ENCODE measurements around the gene EFEMP2. TPM values are rescaled to one million over a fixed set of nuclear protein-coding genes. Genes with fewer than 3 reads are reported as not detected.

Gene EFEMP2
- total RNA-seq, 3 donors from 2014 or later, result 34.5 to 75.0 (median 57.0) TPM

DNA sequence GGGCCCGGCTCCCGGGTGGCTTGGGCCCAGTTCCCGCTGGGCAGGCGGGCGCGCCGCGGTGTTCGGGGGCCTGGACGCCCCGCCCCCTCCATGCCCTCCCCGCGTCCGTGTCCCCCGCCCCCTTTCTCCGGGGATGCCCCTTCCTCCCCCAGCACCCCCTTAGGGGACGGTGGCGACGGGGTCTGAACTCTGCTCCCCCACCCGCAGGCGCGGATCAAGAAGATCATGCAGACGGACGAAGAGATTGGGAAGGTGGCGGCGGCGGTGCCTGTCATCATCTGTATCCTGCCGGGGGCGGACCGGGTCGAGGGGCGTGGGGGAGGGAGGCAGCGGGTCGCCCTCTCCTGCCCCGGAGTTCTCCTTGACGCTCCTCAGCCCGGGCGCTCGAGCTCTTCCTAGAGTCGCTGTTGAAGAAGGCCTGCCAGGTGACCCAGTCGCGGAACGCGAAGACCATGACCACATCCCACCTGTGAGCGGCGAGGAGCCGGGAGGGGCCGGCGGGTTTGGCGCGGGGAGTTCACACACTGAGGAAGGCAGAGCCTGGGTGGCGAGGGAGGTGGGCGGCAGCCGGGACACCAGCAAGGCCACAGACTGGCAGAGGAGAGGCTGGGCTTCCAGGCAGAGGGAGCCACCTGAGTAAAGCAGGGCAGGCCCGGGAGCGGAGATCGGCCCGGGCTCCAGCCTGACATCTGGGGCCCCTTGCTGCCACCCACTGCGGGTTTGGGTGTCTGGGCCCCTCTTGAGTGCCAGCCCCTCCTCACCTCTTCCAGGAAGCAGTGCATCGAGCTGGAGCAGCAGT, 47.2 kb upstream of the EFEMP2 start:
- Histone ChIP-seq H3K9me3 (no peaks in the 10 kb centered on the region), H3K4me3 (peak overlapping the region; percentile 78 to 98 (median 95)), H3K27ac (peak overlapping the region; percentile 94 to 99), H3K27me3 (no peaks in the 10 kb centered on the region), H3K36me3 (no peaks in the 10 kb centered on the region), H3K4me1 (peaks cover 9 to 29% of the 10 kb centered on the region in 2 donors)
- intact Hi-C loops (cut with DNase I; ENCODE audit: low total_unique reads), result loop anchor here (1.0 kb wide), 1 partner anchor 29 kb away; the partner anchor contains the start of gene CCDC85B
- DNase-seq (ENCODE audit: low spot score in 2 of 2), result peak in 1 of 2 donors; percentile 57
- peak in 1 of 3 donors; percentile 19 for TF ChIP-seq POLR2AphosphoS5 (IDR thresholded peaks at IDR 0.05)
- TF ChIP-seq, protein P1, sequence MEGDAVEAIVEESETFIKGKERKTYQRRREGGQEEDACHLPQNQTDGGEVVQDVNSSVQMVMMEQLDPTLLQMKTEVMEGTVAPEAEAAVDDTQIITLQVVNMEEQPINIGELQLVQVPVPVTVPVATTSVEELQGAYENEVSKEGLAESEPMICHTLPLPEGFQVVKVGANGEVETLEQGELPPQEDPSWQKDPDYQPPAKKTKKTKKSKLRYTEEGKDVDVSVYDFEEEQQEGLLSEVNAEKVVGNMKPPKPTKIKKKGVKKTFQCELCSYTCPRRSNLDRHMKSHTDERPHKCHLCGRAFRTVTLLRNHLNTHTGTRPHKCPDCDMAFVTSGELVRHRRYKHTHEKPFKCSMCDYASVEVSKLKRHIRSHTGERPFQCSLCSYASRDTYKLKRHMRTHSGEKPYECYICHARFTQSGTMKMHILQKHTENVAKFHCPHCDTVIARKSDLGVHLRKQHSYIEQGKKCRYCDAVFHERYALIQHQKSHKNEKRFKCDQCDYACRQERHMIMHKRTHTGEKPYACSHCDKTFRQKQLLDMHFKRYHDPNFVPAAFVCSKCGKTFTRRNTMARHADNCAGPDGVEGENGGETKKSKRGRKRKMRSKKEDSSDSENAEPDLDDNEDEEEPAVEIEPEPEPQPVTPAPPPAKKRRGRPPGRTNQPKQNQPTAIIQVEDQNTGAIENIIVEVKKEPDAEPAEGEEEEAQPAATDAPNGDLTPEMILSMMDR (IDR thresholded peaks at IDR 0.05), result no peak

DNA sequence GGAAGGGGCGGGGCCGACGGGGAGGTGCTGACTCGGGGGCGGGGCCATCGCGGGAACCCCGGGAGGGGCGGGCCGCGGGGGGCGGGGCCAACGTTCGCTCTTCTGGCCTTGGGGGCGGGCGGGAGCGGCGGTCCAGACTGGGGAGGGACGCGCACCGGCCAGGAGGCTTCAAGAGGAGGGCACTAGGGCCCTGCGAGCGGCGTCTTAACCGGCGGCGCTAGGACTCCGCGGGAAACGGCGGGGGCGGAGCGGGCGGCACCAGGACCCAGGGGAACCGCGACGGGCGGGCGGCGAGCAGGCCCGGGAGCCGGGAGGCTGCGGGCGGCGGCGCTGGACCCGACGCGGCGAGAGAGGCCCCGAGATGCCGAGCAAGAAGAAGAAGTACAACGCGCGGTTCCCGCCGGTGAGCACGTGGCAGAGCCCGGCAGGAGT, 46.6 kb upstream of the EFEMP2 start, which contains the start of gene DRAP1:
Gene DRAP1, plus strand, starts transcription at position 286 of the 432 bp plus-strand sequence. Its CDS starts 76 bp downstream, at position 362.
- Histone ChIP-seq H3K9me3 (no peaks in the 10 kb centered on the region), H3K27me3 (no peaks in the 10 kb centered on the region), H3K27ac (peak within 1 kb of the TSS; percentile 94 to 99), H3K4me1 (peaks cover 9 to 29% of the 10 kb centered on the region in 2 donors), H3K4me3 (peak within 1 kb of the TSS; percentile 78 to 98 (median 95)), H3K36me3 (no peaks in the 10 kb centered on the region)
- intact Hi-C loops (cut with DNase I; ENCODE audit: low total_unique reads), result no loop called here
- TF ChIP-seq POLR2AphosphoS5 (IDR thresholded peaks at IDR 0.05) (peak; percentile 46 to 74 (median 52)), POLR2A (IDR thresholded peaks at IDR 0.05) (no peak)
- peak; percentile 98 to 99 for DNase-seq (ENCODE audit: low spot score in 2 of 2)

DNA sequence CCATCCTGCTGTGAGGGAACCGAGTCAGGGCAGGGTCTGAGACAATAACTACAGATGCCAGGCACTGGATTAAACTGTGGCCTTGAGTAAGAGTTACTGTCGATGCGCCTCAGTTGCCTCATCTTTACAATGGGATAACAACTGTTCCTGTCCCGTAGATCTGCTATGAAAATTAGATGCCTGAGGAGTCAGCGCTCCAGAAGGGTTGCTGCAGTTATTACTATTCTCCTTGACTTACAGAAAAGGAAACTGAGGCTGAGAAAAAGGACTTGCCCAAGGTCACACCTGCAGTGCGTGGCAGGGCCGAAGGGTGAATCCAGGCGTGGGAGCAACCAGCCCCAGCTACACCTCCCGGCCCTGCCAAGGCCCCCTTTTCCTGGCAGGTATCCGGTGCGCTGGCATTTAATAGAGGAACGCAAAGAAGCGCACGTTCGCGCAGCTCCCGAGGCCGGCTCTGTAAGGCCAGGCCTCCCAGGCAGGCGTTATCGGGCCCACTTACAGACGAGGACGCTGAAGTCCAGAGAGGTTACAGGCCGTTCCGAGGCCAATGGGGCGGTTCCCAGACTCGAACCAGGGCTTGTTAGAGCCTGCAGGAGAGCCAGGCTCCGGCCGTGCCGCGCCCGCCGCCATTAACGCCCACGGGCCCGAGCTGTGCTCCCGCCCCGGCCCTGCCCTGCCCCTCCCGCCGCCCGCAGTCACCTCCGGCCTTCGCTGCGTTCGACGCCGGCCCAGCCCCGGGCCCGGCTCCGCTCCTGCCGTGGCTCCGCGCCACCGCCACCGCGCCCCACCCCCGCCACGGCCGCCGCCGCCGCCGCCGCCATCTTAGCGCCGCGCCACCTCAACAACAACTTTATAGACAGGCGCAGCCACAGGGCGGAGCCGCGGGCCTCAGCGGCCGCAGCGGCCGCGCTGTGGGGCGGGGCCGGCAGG, 45.9 kb upstream of the EFEMP2 start, which contains the start of gene C11orf68:
Gene C11orf68, minus strand, starts transcription at position 852 of the 930 bp plus-strand sequence. Its CDS starts 31 bp downstream, at position 821.
- Histone ChIP-seq H3K9me3 (no peaks in the 10 kb centered on the region), H3K27ac (peak within 1 kb of the TSS; percentile 94 to 99), H3K4me1 (peaks cover 9 to 29% of the 10 kb centered on the region in 2 donors), H3K4me3 (peak within 1 kb of the TSS; percentile 78 to 98 (median 95)), H3K36me3 (no peaks in the 10 kb centered on the region), H3K27me3 (no peaks in the 10 kb centered on the region)
- intact Hi-C loops (cut with DNase I; ENCODE audit: low total_unique reads), result no loop called here
- DNase-seq (ENCODE audit: low spot score in 2 of 2), result peak in 1 of 2 donors; percentile 44
- TF ChIP-seq, protein P1 (IDR thresholded peaks at IDR 0.05), result no peak
- peak; percentile 7 to 55 (median 12) for TF ChIP-seq POLR2AphosphoS5 (IDR thresholded peaks at IDR 0.05)

DNA sequence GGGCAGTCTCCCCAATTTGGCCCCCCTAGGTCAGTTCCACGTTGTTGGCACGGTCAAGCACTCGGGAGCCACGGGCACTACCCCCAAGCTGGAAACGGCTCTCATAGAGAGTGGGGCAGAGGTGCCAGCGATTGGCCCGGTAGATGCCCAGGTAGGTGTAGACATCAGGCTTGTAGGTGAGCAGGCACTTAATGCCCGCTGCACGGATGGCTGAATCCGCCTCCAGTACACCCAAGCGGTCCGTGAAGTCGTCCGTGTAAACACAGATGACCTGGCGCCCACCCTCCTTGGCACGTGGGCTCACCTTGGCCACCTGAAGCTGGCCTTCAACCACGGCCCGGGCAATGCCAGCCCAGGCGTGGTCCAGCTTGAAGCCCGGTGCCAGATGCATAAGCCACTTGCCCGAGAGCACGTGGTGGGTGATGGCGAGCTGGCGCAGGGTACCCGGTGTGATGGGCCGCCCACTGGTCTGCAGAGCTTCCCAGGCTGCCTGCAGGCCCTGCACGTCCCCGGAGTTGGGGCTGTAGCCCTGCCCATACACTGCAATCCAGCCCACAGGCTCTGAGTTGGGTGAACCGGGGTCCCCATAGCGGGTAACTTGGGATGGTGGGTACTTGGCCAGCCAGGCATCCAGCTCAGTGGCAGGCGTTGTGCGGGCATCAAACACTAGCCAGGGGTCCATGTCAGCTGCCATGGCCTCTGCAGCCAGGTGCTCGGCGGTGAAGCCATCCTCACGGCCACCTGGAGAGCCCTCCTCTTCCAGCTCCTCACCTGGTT, 45.0 kb upstream of the EFEMP2 start:
- Histone ChIP-seq H3K27ac (peak overlapping the region; percentile 94 to 99), H3K27me3 (no peaks in the 10 kb centered on the region), H3K4me3 (peak overlapping the region; percentile 78 to 98 (median 95)), H3K4me1 (peaks cover 9 to 29% of the 10 kb centered on the region in 2 donors), H3K9me3 (no peaks in the 10 kb centered on the region), H3K36me3 (no peaks in the 10 kb centered on the region)
- DNase-seq (ENCODE audit: low spot score in 2 of 2), result no peak
- intact Hi-C loops (cut with DNase I; ENCODE audit: low total_unique reads), result no loop called here
- TF ChIP-seq POLR2AphosphoS5 (IDR thresholded peaks at IDR 0.05) (no peak), POLR2A (IDR thresholded peaks at IDR 0.05) (no peak)
- TF ChIP-seq, protein P1 (IDR thresholded peaks at IDR 0.05), result no peak

DNA sequence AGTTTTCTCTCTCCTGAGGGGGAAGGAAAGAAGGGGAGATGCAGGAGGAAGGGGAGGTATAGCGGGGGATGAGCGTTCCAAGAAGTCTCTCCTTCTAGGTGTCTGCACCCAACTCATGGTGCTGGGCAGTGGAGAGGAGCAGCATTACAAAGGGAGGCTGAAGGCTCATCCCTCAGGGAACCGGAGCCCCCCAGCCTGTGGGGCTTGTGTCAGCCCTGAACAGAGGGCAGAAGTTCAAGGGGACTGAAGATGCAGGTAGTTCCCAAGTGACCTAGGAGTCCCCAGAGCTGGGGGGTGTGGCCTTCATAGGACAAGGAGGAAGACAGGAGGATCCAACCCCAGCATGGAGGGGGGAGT, 44.5 kb upstream of the EFEMP2 start:
- no peak for DNase-seq (ENCODE audit: low spot score in 2 of 2)
- intact Hi-C loops (cut with DNase I; ENCODE audit: low total_unique reads), result no loop called here
- no peaks in the 10 kb centered on the region for H3K36me3 ChIP-seq
- H3K27me3 ChIP-seq, result no peaks in the 10 kb centered on the region
- H3K4me3 ChIP-seq, result peak overlapping the region; percentile 78 to 98 (median 95)
- TF ChIP-seq POLR2AphosphoS5 (IDR thresholded peaks at IDR 0.05) (no peak), POLR2A (IDR thresholded peaks at IDR 0.05) (no peak)
- TF ChIP-seq, protein P1 (IDR thresholded peaks at IDR 0.05), result no peak
- peaks cover 9 to 29% of the 10 kb centered on the region in 2 donors for H3K4me1 ChIP-seq
- peak overlapping the region; percentile 94 to 99 for H3K27ac ChIP-seq
- H3K9me3 ChIP-seq, result no peaks in the 10 kb centered on the region
